Neural cell (in vitro differentiated cells): ENCODE measurements around the gene HEATR3. TPM values are rescaled to one million over a fixed set of nuclear protein-coding genes. Genes with fewer than 3 reads are reported as not detected.
"Not testable (repeated sequence)": the region's sequence is repeated elsewhere in the genome, so short reads cannot be mapped to it uniquely, and the experiment has no call there.

Source experiments
- H2AFZ ChIP-seq: fragments of 200-600, 300-800 bp; sonication (generic), shearing (Covaris generic); 2 replicates; pipeline ENCODE4 v1.6.0; 2014; ENCODE audit warnings: low read depth, mild to moderate bottlenecking, antibody characterized with exemption, low read length, moderate library complexity
- H3F3A ChIP-seq: fragments of 200-600 bp; shearing (Covaris generic); 2 replicates; pipeline ENCODE4 v1.6.1; 2016; ENCODE audit warnings: mild to moderate bottlenecking, moderate library complexity, mixed read lengths, antibody characterized with exemption, low read length; ENCODE audit not compliant: insufficient read depth, poor library complexity, severe bottlenecking
- H3K27ac ChIP-seq: fragments of 200-600, 300-800 bp; sonication (generic), shearing (Covaris generic); 2 replicates; pipeline ENCODE4 v1.5.1; 2014; ENCODE audit warnings: mild to moderate bottlenecking, low read length, moderate library complexity
- H3K27me3 ChIP-seq: fragments of 300-800, 200-600 bp; sonication (generic), shearing (Covaris generic); 2 replicates; pipeline ENCODE4 v1.6.0; 2014; ENCODE audit warnings: mild to moderate bottlenecking, low read depth, low read length, moderate library complexity; ENCODE audit not compliant: insufficient read depth
- H3K36me3 ChIP-seq: fragments of 300-800, 200-600 bp; sonication (generic), shearing (Covaris generic); 2 replicates; pipeline ENCODE4 v1.5.1; 2014; ENCODE audit warnings: mild to moderate bottlenecking, antibody characterized with exemption, low read length, moderate library complexity; ENCODE audit not compliant: insufficient read depth
- H3K4me2 ChIP-seq: fragments of 300-800, 200-600 bp; sonication (generic), shearing (Covaris generic); 2 replicates; pipeline ENCODE4 v1.6.0; 2014; ENCODE audit warnings: mild to moderate bottlenecking, low read length
- H3K4me3 ChIP-seq: fragments of 300-800, 200-600 bp; sonication (generic), shearing (Covaris generic); 2 replicates; pipeline ENCODE4 v1.5.1; 2014; ENCODE audit warnings: mild to moderate bottlenecking, low read length, moderate library complexity
- H3K79me2 ChIP-seq: fragments of 200-600 bp; shearing (Covaris generic); replicated peaks from 2 replicates; pipeline ENCODE4 v1.6.0; 2014; ENCODE audit warnings: mild to moderate bottlenecking, low read length, moderate library complexity; ENCODE audit not compliant: insufficient read depth
- H3K9ac ChIP-seq: fragments of 300-800, 200-600 bp; sonication (generic), shearing (Covaris generic); 2 replicates; pipeline ENCODE4 v1.6.1; 2016; ENCODE audit warnings: mild to moderate bottlenecking, low read length, mixed read lengths
- H3K9me2 ChIP-seq: fragments of 200-600 bp; shearing (Covaris generic); 2 replicates; pipeline ENCODE4 v1.6.1; 2016; ENCODE audit warnings: mild to moderate bottlenecking, low read length, mixed read lengths; ENCODE audit not compliant: insufficient read depth
- H3K9me3 ChIP-seq: fragments of 200-600, 300-800 bp; sonication (generic), shearing (Covaris generic); 2 replicates; pipeline ENCODE4 v1.6.1; 2016; ENCODE audit warnings: mild to moderate bottlenecking, mixed run types, low read length, moderate library complexity, mixed read lengths
- H4K20me1 ChIP-seq: fragments of 200-600 bp; shearing (Covaris generic); 2 replicates; pipeline ENCODE4 v1.6.1; 2016; ENCODE audit warnings: mild to moderate bottlenecking, mixed run types; ENCODE audit not compliant: insufficient read depth
- EP300 ChIP-seq: fragments of 450-650 bp; conservative IDR thresholded peaks from 2 replicates; pipeline ENCODE4 v1.6.1; 2014; ENCODE audit warnings: antibody characterized with exemption, mild to moderate bottlenecking, moderate library complexity; ENCODE audit not compliant: poor library complexity, severe bottlenecking
- EZH2 ChIP-seq: fragments of 200-600, 300-800 bp; shearing (Covaris generic), sonication (generic); IDR thresholded peaks from 2 replicates; pipeline ENCODE4 v1.6.1; 2014; ENCODE audit warnings: antibody characterized with exemption, low read length, borderline replicate concordance, mild to moderate bottlenecking; ENCODE audit not compliant: insufficient read depth, poor library complexity, severe bottlenecking
- MXI1 ChIP-seq: fragments of 450-650 bp; conservative IDR thresholded peaks from 2 replicates; pipeline ENCODE4 v1.6.1; 2014; ENCODE audit warnings: antibody characterized with exemption, mild to moderate bottlenecking; ENCODE audit not compliant: poor library complexity, severe bottlenecking
- POLR2AphosphoS5 ChIP-seq: IDR thresholded peaks from 2 replicates; pipeline ENCODE4 v1.6.1; 2012
- RAD21 ChIP-seq: fragments of 450-650 bp; conservative IDR thresholded peaks from 2 replicates; pipeline ENCODE4 v1.6.1; 2014; ENCODE audit warnings: antibody characterized with exemption, mild to moderate bottlenecking, moderate library complexity
- SMC3 ChIP-seq: fragments of 450-650 bp; conservative IDR thresholded peaks from 2 replicates; pipeline ENCODE4 v1.6.1; 2014; ENCODE audit warnings: antibody characterized with exemption, mild to moderate bottlenecking, moderate library complexity; ENCODE audit not compliant: poor library complexity
- TAF1 ChIP-seq: IDR thresholded peaks from 2 replicates; pipeline ENCODE4 v1.6.1; 2012; ENCODE audit warnings: low read depth
- polyA plus RNA-seq: library from polyadenylated mRNA; depleted of rRNA; stranded (reverse); fragments of >200 nt; gene quantifications from 2 replicates; pipeline ENCODE4 v1.2.3, GENCODE V29; 2014
- TF ChIP-seq, protein P1 (sequence below): fragments of 450-650 bp; IDR thresholded peaks from 2 replicates; pipeline ENCODE4 v1.5.1; 2014; ENCODE audit warnings: antibody characterized with exemption, mild to moderate bottlenecking, moderate library complexity; ENCODE audit not compliant: poor library complexity, severe bottlenecking
- TF ChIP-seq, protein P2 (sequence below): IDR thresholded peaks from 2 replicates; pipeline ENCODE4 v1.6.1; 2012; ENCODE audit warnings: borderline replicate concordance

Gene HEATR3
- polyA plus RNA-seq, 1 donor from 2014 or later = 50.5 TPM

DNA sequence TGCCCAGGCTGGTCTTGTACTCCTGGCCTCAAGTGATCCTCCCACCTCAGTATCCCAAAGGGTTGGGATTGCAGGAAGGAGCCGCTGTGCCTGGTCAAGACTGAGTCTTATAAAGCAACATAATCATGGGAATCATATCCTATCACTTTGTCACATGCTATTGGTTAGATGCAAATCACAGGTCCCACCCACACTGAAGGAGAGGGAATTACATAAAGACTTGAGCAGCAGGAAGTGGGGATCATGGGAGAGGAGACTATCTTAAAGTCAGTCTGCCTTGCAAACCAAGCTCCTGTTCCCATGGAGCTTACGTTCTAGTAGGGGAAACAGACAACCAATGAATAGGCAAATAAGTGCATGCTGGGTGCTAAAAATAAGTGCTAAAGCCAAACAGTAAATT, 59.0 kb downstream of the HEATR3 start:
- Histone ChIP-seq H3K27me3 (no peaks in the 10 kb centered on the region), H4K20me1 (no peaks in the 10 kb centered on the region), H2AFZ (no peak overlapping the region), H3K4me3 (no peak overlapping the region), H3K9ac (no peak overlapping the region), H3K9me2 (no peaks in the 10 kb centered on the region), H3K36me3 (no peaks in the 10 kb centered on the region), H3F3A (no peaks in the 10 kb centered on the region), H3K27ac (no peak overlapping the region), H3K4me2 (no peak overlapping the region), H3K79me2 (no peaks in the 10 kb centered on the region), H3K9me3 (no peaks in the 10 kb centered on the region)
- TF ChIP-seq, protein P1, sequence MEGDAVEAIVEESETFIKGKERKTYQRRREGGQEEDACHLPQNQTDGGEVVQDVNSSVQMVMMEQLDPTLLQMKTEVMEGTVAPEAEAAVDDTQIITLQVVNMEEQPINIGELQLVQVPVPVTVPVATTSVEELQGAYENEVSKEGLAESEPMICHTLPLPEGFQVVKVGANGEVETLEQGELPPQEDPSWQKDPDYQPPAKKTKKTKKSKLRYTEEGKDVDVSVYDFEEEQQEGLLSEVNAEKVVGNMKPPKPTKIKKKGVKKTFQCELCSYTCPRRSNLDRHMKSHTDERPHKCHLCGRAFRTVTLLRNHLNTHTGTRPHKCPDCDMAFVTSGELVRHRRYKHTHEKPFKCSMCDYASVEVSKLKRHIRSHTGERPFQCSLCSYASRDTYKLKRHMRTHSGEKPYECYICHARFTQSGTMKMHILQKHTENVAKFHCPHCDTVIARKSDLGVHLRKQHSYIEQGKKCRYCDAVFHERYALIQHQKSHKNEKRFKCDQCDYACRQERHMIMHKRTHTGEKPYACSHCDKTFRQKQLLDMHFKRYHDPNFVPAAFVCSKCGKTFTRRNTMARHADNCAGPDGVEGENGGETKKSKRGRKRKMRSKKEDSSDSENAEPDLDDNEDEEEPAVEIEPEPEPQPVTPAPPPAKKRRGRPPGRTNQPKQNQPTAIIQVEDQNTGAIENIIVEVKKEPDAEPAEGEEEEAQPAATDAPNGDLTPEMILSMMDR = no peak
- no peak for TF ChIP-seq EP300
- TF ChIP-seq MXI1 = no peak
- no peak for TF ChIP-seq RAD21
- no peak for TF ChIP-seq POLR2AphosphoS5
- no peak for TF ChIP-seq EZH2
- no peak for TF ChIP-seq TAF1
- no peak for TF ChIP-seq SMC3

DNA sequence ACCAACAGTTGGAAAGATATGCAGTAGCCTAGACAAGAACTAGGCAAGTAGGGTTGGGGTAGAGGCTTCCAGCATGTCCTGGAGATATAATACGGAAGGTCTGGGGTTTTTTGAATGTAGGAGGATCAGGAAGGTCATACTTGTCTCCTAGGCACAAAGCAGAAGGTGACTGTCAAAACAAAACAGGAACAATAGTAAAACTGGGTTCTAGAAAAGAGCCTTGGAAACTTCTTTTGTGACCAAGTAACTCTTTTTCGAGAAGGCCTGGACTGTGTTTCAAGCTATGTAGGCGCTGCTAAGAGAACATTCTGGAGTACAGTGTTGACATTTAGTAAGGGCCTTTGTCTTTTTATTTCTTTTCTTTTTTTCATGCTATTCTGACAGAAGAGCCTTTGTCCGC, 60.4 kb downstream of the HEATR3 start:
- Histone ChIP-seq H3K9me3 (no peaks in the 10 kb centered on the region), H3K4me2 (no peak overlapping the region), H3K27me3 (no peaks in the 10 kb centered on the region), H4K20me1 (no peaks in the 10 kb centered on the region), H3F3A (no peaks in the 10 kb centered on the region), H3K36me3 (no peaks in the 10 kb centered on the region), H3K9ac (no peak overlapping the region), H3K27ac (no peak overlapping the region), H3K79me2 (no peaks in the 10 kb centered on the region), H2AFZ (no peak overlapping the region), H3K9me2 (no peaks in the 10 kb centered on the region), H3K4me3 (no peak overlapping the region)
- TF ChIP-seq EZH2 = no peak
- TF ChIP-seq SMC3 = no peak
- no peak for TF ChIP-seq MXI1
- TF ChIP-seq, protein P1 = no peak
- TF ChIP-seq, protein P2, sequence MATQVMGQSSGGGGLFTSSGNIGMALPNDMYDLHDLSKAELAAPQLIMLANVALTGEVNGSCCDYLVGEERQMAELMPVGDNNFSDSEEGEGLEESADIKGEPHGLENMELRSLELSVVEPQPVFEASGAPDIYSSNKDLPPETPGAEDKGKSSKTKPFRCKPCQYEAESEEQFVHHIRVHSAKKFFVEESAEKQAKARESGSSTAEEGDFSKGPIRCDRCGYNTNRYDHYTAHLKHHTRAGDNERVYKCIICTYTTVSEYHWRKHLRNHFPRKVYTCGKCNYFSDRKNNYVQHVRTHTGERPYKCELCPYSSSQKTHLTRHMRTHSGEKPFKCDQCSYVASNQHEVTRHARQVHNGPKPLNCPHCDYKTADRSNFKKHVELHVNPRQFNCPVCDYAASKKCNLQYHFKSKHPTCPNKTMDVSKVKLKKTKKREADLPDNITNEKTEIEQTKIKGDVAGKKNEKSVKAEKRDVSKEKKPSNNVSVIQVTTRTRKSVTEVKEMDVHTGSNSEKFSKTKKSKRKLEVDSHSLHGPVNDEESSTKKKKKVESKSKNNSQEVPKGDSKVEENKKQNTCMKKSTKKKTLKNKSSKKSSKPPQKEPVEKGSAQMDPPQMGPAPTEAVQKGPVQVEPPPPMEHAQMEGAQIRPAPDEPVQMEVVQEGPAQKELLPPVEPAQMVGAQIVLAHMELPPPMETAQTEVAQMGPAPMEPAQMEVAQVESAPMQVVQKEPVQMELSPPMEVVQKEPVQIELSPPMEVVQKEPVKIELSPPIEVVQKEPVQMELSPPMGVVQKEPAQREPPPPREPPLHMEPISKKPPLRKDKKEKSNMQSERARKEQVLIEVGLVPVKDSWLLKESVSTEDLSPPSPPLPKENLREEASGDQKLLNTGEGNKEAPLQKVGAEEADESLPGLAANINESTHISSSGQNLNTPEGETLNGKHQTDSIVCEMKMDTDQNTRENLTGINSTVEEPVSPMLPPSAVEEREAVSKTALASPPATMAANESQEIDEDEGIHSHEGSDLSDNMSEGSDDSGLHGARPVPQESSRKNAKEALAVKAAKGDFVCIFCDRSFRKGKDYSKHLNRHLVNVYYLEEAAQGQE = no peak
- TF ChIP-seq POLR2AphosphoS5 = no peak
- TF ChIP-seq TAF1 = no peak
- no peak for TF ChIP-seq RAD21
- no peak for TF ChIP-seq EP300

DNA sequence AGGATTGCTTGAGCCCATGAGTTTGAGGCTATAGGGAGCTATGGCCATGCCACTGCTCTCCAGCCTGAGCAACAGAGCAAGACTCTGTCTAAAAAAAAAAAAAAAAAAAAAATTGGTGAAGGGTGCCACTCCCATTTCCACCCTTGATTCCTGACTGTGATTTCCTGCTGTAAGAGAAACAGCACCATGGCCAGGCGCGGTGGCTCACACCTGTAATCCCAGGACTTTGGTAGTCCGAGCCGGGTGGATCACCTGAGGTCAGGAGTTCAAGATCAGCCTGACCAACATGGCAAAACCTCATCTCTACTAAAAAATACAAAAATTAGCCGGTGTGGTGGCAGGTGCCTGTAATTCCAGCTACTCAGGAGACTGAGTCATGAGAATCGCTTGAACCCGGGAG, 66.8 kb downstream of the HEATR3 start:
- H3F3A ChIP-seq, H3K9me2 ChIP-seq, H2AFZ ChIP-seq, H3K4me2 ChIP-seq, H4K20me1 ChIP-seq, H3K27me3 ChIP-seq, H3K9me3 ChIP-seq, H3K27ac ChIP-seq, H3K79me2 ChIP-seq, H3K36me3 ChIP-seq, H3K9ac ChIP-seq, H3K4me3 ChIP-seq: not testable (repeated sequence)
